ENCODE measurements around the gene SLC11A2. TPM values are rescaled to one million over a fixed set of nuclear protein-coding genes. Genes with fewer than 3 reads are reported as not detected.

The SLC11A2 gene
- 57.4 and 123 TPM in 2 replicates for total RNA-seq

DNA sequence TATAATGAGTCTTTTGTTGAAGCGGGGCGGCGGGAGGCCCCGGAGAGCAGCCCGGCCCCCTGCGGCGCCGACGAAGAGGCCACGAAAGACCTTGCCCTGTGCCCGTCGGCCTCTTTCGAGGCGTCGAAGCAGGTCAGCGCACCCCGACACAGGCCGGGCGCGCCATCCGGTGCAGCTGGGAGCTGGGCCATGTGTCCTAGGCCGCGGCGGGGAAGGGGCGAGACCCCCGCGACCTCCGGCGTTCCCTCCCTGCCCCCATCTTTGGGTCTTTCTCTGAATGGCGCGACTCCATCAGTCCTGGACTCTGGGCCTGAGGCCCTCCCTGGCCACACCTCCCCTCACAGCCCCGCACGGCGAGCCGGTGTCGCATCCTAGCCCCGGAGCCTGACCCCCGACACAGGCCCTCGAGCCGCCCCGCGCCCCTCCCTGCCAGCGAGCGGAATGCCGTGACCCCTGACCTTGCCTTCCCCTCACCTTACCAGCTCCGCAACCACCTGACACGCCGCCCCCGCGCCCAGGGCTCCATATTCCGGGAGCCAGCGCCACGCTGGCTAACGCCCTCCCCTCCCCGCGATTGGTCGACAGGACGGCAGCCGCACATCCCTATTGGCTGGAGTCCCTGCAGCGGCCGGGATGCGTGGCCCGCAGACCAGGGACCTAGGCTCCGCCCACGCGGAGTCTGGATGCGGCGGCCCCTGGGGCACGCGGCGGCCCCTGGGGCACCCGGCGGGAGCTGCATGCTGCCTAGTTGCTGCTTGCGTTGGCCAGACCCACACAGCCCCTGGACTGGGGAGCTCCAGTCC is at the start of gene SLC11A2:
SLC11A2 (minus strand) TSS at position 549 of the 803 bp plus-strand sequence. CDS start 15,656 bp downstream, outside the sequence.

DNA sequence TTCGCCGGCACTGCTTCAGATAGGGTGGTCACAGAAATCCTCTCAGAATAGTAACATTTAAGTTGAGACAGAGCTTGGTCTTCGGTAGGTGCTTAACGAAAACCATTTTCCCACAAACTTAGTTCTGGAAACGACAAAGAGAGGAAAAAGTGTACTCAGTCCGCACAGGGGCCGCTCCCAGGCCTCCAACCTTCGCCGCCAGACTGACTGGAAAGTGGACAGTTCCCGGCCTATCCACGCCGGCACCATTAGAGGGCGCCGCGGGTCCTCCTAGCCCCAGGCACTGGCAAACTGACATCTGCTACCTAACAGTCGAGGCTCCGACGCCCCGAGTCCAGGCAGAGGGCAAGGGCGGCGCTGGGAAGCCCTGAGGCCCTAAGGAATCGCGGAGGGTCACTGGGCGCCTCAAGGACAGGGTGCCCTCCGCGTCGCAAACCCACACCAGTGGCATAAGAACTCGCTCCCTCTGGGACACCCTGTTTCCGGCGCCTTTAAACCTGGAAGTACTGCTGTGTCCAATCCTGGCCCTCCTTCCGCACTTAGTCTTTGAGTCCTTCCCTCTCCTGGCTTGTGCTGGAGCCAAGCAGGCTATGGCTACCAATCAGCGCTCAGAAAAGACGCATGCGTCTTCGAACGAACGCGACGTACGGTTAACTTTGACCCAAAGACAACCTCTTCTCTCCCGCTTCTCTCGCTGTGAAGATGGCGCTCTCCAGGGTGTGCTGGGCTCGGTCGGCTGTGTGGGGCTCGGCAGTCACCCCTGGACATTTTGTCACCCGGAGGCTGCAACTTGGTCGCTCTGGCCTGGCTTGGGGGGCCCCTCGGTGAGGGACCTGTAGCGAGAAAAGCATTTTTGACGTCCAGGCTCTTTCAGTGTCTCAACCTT is 21.7 kb upstream of the SLC11A2 start, which contains the start of gene LETMD1:
LETMD1 (plus strand) TSS at position 673 of the 886 bp plus-strand sequence; CDS start at position 703, 30 bp downstream.

DNA sequence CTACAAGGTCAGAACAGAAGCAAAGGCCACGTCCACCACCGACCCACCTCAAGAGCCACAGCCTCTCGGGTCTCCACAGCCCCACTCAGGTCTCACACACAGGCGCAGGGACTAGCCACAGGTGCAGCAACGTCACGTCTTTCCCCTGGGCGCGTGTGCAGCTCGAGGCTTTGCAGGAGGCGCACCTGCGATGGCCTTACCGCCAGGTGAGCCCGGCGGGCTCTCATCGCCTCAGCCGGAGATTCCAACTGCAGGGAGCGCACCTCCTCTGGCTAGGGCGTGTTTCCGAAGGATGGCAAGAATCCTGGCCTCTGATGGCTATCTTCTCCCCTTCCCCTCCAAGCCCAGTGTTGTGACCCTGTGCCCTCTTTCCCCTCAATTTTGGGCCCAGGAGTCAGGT is 73.7 kb downstream of the SLC11A2 start, which contains the start of gene HIGD1C:
HIGD1C (plus strand) TSS at position 35 of the 400 bp plus-strand sequence. CDS start 1,455 bp downstream, outside the sequence.

Small RNAs within 50 kb of the gene (small RNA-seq; reads per million reads assigned to genes)
- gene AC008121.1 (ENCODE audit: low replicate concordance) (not detected), gene RF00019 (ENCODE audit: low replicate concordance) (not detected), gene RNU6-1273P (ENCODE audit: low replicate concordance) (not detected), gene RNU6-87P (ENCODE audit: low replicate concordance) (not detected)

Other genes starting within 250 kb of the SLC11A2 start
- gene TMPRSS12, start 183.5 kb downstream of the SLC11A2 start, total RNA-seq, result not detected in 2 replicates
- gene HIGD1C, start 73.8 kb downstream of the SLC11A2 start, total RNA-seq, result not detected in 2 replicates
- gene LETMD1, start 21.9 kb upstream of the SLC11A2 start, total RNA-seq, result 28.6 and 54.7 TPM in 2 replicates
- gene CSRNP2, start 57.2 kb upstream of the SLC11A2 start, total RNA-seq, result 29.5 and 34.9 TPM in 2 replicates
- 9.6 and 9.8 TPM in 2 replicates for gene TFCP2, start 146.8 kb upstream of the SLC11A2 start, total RNA-seq
- gene POU6F1, start 191.7 kb upstream of the SLC11A2 start, total RNA-seq, result 1.4 and 9.6 TPM in 2 replicates
- 85.3 and 127 TPM in 2 replicates for gene DAZAP2, start 212.4 kb upstream of the SLC11A2 start, total RNA-seq
- gene SMAGP, start 244.0 kb upstream of the SLC11A2 start, total RNA-seq, result 6.6 and 23.6 TPM in 2 replicates

All from placental pericyte (primary cell).